GM21381 (cell line): ENCODE measurements around the gene GAP43.

ENCODE experiments used
- ATAC-seq: cut with Tn5 transposase; IDR thresholded peaks from one replicate; pipeline ENCODE4 v1.9.1; 2021; ENCODE audit warnings: mild to moderate bottlenecking, moderate library complexity; ENCODE audit not compliant: unreplicated experiment

GAP43 gene, protein sequence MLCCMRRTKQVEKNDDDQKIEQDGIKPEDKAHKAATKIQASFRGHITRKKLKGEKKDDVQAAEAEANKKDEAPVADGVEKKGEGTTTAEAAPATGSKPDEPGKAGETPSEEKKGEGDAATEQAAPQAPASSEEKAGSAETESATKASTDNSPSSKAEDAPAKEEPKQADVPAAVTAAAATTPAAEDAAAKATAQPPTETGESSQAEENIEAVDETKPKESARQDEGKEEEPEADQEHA

GRCh38 chr3:115623044-115623868 lies at the start of gene GAP43:
Gene GAP43, plus strand, starts transcription at chr3:115623510. Its CDS starts 180 bp downstream, at chr3:115623690.
- ATAC-seq, result no peak

GRCh38 chr3:115576325-115576875 lies 46.9 kb upstream of the GAP43 start:
- no peak for ATAC-seq

DNA sequence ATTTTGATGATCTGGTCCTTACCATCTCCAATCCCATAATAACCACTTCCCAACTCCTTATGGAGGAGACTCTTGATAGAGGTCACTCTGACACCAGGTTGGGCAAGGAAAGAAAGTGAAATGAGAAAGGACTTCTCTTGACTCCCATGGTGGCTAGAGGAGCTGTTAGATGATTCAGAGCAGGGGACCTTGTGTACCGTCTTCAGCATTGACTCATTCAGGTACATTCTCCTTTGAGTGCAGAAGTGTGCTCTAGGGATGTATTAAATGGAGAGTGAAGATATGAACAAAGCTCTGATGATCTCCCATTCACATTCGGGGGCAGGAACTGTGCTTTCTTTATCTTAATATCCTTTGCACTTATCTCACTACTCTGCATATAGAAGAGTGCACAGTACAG lies 46.3 kb upstream of the GAP43 start:
- no peak for ATAC-seq

- ATAC-seq, result no peak
These were observed 45.0 kb upstream of the GAP43 start for GRCh38 chr3:115578331-115578730.

GRCh38 chr3:115580566-115580965 lies 42.7 kb upstream of the GAP43 start:
- ATAC-seq, result no peak

DNA sequence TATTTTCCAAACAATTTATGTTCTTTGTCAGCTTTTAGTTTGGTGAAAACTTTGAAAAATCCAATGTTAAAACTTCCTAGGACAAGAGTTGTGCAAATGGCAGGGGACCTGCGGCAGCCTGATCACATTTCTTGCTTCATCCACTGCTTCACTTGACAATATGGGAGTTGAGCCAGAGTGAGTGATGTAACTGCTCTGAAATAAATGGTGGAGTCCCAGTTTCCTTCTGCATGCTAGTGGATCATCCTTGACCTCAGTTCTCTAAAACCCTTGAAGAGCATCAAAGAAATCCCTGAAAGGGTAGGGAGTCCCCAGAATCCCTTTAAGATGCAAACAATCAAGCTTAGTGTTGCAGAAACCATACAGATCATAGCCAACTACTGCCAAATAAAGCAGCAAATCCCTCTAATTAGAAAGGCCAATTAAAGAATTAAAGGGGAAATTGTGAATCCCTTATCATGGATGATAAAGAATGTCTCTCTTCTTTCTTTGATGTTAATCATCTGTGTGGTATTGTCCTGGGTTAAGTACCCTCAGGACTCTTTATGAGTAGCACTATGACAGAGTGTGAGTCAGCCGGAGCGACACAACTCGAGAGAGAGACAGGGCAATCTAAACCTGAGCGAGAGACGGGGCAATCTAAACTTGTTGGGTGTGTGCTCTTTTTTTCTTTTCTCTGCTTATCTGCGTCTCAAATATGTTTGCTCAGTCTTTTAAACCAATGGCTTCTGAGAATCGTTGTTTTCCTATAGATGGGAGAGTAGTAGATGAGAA lies 41.8 kb upstream of the GAP43 start:
- no peak for ATAC-seq

- ATAC-seq, result no peak
These were observed 34.9 kb upstream of the GAP43 start for GRCh38 chr3:115588201-115589115.

DNA sequence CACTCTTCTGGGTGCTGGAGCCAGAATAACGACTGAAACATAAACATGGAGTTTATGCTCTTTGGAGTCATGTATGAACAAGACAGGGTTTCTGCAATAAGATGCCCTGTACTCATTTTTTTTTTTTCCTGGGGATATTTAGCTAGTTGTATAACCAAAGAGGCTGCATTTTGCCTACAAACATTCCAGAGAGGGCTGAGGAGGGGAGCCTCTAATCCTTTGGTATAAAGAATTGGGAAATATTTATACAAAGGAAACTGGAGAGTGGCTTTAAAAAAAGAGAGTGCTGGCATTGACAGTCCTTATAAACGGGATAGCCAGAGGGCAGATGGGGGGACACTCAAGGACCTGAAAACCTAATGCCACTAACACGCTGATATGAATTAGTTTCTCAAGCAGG lies 32.4 kb upstream of the GAP43 start:
- ATAC-seq, result no peak

DNA sequence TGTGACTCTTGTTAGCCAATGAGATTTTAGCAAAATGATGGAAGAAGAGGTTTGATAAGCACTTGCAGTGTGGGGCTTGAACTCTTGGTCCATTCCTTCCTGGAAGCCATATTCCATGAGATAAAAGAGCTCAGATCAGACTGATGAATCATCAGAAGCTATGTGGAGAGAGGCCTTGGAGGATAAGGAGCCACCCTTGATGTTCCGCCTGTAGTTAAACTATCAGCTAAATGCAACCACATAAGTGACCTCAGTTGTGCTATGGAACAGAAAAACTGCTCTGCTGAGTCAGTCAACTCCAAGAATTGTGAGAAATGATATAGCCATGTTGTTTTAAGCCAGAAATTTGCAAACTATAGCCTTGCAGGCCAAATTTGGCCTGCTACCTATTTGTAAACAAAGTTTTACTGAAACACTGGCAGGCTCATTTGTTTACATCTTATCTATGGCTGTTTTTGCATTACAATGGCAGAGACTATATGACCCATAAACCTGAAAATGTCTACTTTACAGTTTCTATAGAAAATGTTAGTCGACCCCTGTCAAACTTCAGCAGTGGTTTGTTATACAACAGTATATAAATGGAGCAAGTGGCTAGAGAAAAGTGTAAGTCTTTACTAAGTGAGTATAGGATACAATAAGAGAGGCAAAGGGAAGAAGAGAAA lies 27.6 kb upstream of the GAP43 start:
- ATAC-seq, result no peak

- ATAC-seq, result no peak
These were observed 25.1 kb upstream of the GAP43 start for GRCh38 chr3:115598216-115598615.

GRCh38 chr3:115602194-115602593 lies 21.1 kb upstream of the GAP43 start:
- ATAC-seq, result no peak

DNA sequence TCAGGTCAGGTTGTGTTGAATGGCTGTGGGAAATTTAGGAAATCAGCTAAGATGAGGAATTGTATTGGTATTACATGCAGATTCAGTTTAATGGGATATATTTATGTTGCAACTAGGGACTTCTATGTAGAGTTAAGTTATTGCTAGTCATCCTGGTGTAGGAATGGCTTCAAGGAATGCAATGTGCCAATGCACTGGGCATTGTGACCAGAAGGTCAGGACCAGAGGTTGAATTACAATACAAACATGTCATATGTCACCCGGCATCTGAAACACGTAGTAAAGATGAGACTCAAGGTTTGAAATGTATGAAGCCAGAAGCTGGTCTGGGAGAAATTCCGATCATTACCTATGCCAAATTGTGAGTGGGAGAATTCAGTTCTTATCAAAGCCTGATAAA lies 11.7 kb upstream of the GAP43 start:
- no peak for ATAC-seq

DNA sequence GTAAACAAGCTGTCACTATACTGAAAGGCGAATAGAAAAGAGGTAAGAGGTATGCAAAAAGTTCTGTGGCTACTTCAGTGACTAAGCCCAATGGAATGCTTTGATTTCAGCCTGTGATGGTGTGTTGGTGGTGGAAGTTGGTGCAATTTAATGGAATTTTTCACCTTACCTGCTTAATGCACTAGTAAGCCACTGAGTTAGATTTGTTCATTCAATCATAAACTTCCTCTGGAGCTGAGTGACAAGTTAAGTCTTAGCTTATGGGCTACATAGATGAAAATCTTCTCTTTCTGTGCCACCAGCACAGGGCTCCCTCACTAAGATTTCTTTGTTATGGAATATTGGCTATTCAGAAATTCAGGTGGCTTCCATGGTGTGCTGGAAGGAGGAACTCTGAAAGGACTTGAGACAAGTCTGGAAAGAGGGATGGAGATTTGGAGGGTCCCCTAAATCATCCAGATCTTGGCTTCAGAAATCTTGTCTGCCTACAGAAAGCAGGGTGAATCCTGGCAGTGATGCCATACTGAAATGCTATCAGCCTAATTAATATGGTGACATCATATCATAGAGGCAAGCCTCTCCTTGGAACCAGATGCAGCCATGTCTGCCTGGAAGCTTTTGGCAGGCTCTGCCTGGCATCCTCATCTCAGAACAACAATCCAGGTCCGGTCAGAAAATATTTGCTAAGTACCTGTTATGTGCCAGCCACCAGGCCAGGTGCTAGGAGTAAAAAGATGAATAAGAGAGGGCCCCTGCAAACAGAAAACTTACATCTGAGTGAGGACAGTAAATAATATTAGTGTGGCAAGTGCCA lies 8.1 kb upstream of the GAP43 start:
- no peak for ATAC-seq

GRCh38 chr3:115616461-115616860 lies 6.8 kb upstream of the GAP43 start:
- no peak for ATAC-seq

DNA sequence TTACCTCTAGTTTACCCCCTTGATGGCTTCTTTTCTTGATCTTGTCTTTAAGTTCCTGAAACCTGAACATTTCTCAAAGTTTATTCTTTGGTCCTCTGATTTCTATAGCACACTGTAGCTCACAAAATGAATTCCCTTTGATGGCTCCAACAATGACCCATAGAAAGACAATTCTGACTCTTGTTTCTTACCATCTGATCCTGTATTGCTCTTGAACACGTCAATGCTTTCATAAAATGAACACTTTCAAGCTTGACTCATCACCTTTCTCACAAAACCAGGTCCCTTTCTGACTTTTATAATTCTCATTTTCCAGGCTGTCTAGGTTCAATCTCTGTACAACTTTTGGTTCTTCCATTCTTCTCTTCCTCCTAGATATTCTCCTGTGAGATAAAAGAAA lies 5.7 kb upstream of the GAP43 start:
- ATAC-seq, result no peak

DNA sequence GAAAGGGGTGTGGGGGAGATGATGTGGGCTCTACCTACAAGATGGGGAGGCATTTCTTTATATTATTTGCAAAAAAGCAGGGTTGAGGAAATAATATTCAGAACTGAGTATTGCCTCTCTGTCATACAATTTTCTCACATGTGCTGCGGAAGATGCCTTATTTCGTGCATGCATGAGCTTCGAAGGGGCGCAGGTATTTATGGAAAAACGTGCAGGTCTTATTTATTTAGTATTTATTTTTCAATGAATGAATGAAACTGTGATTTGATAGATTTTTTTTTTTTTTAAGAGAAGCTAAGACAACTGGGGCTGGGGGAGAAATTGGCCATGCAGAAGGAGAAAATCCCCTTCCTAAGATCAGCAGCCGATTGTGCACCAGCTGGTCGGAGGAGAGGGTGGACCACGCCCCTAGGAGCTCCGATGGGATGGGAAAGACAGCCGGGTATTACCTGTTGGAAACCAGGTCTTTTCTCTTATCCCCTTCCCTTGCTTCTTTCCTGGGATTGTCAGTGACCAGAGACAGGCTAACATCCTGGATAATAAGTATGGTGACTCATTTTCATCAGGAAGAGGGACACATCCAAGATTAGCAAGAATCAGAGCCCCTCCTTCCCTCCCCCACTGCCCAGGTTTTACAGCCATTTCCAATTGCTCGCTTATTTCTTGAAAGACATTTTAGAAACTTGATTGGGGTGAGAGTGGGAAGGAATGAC lies 875 bp downstream of the GAP43 start:
- no peak for ATAC-seq

GRCh38 chr3:115624901-115625300 lies 1.6 kb downstream of the GAP43 start:
- no peak for ATAC-seq

- ATAC-seq, result no peak
These were observed 2.7 kb downstream of the GAP43 start for GRCh38 chr3:115626006-115626409.
